Stomach (tissue), 9 donors: ENCODE data around the gene ZNF783. TPM values are rescaled to one million over a fixed set of nuclear protein-coding genes. Genes with fewer than 3 reads are reported as not detected.

Source experiments
- DNase-seq, 2 donors: peaks; one replicate each; pipeline versions ENCODE4 v3.0.0 to v3.0.0-alpha.2; 2013 to 2019
- H3K27ac ChIP-seq, 5 donors: fragments of 200-600 bp in 4 of 5; sonication (generic) in 4 of 5; one replicate each; pipeline ENCODE4 v1.5.1; 2013 to 2019; ENCODE audit warnings: mild to moderate bottlenecking in 1 of 5, moderate library complexity in 1 of 5
- H3K27me3 ChIP-seq, 3 donors: fragments of 200-600 bp; sonication (generic); one replicate each; pipeline ENCODE4 v1.5.1; 2017 to 2019; ENCODE audit warnings: mixed run types in 1 of 3
- H3K36me3 ChIP-seq, 4 donors: fragments of 200-600 bp; sonication (generic); 1 replicate in 3 of 4; 2 replicates in 1 of 4; pipeline ENCODE4 v1.5.1; 2016 to 2019
- H3K4me1 ChIP-seq, 4 donors: fragments of 200-600 bp; sonication (generic); one replicate each; pipeline ENCODE4 v1.5.1; 2016 to 2019
- H3K4me3 ChIP-seq, 4 donors: fragments of 200-600 bp; sonication (generic) in 3 of 4; one replicate each; pipeline ENCODE4 v1.5.1; 2016 to 2019; ENCODE audit warnings: mild to moderate bottlenecking in 1 of 4
- H3K9me3 ChIP-seq, 4 donors: fragments of 200-600 bp; sonication (generic); one replicate each; pipeline ENCODE4 v1.5.1; 2016 to 2019
- EP300 ChIP-seq: sonication (generic); formaldehyde crosslinking; IDR thresholded peaks from one replicate; pipeline ENCODE4 v1.6.1; 2017; ENCODE audit warnings: antibody characterized with exemption
- POLR2A ChIP-seq, 4 donors: fragments of 450-650 bp; IDR thresholded peaks; one replicate each; pipeline ENCODE4 v1.6.1; 2016; ENCODE audit warnings: antibody characterized with exemption in 4 of 4, control low read depth in 2 of 4, mild to moderate bottlenecking in 1 of 4, moderate library complexity in 1 of 4
- POLR2AphosphoS5 ChIP-seq, 3 donors: sonication (generic); formaldehyde crosslinking; IDR thresholded peaks; one replicate each; pipeline ENCODE4 v1.6.1; 2016; ENCODE audit warnings: antibody characterized with exemption in 3 of 3
- WGBS, 5 donors: extraction: QIAGEN DNeasy Blood & Tissue Kit in 3 of 5; methylation state at CpG; one replicate each; pipeline versions ENCODE4 v1.1.5 to v1.1.7; 2013 to 2018; 5-methylcytosine and 5-hydroxymethylcytosine counted together
- intact Hi-C: fragments of 100-400 bp; cut with DNase I; formaldehyde crosslinking; loops from one replicate; pipeline ENCODE4 v1.15.1; 2023; ENCODE audit warnings: low total_unique reads
- polyA plus RNA-seq, 3 donors: library from polyadenylated mRNA; stranded (reverse); fragments of 200-250 nt; gene quantifications; one replicate each; pipeline ENCODE4 v1.2.3, GENCODE V29; 2013
- small RNA-seq, 4 donors: library from RNA; depleted of rRNA; stranded (forward); fragments of <200 nt; gene quantifications; one replicate each; pipeline ENCODE3, GENCODE V24; 2016
- total RNA-seq, 5 donors: library from RNA; depleted of rRNA; stranded (reverse); fragments of >200 nt; gene quantifications; one replicate each; pipeline versions ENCODE4 v1.1.0 to v1.2.3, GENCODE V29; 2014 to 2016
- TF ChIP-seq, protein P1 (sequence below), 7 experiments: fragments of 450-650 bp in 4 of 7; fragments of 200-600 bp in 3 of 7; sonication (generic) in 3 of 7; IDR thresholded peaks; one replicate each; pipeline ENCODE4 v1.5.1; 2016 to 2019; ENCODE audit warnings: antibody characterized with exemption in 7 of 7, control low read depth in 2 of 7, mild to moderate bottlenecking in 1 of 7
- donor health status: healthy with polysubstance abuse.
- donor health status: Bipolar disorder and iron deficiency.
- donor health status: healthy.

ZNF783 gene
- total and polyA plus RNA-seq, 8 donors, result 3.7 to 31.2 (median 9.5) TPM

DNA sequence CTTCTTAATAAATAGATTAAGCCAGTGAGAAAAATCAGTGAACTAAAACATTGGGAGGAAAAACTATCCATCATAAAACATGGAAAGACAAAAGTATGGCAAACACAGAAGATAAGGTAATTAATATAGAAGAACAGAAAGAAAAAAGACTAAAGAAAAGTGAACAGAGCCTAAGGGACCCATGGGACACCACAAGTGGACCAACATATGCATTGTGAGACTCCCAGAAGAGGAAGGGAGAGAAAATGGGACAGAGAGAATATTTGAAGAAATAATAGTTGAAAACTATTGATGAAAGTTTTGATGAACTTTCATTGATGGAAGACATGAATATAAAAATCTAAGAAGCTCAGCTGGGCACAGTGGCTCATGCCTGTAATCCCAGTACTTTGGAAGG lies 71.3 kb downstream of the ZNF783 start:
- Histone ChIP-seq H3K9me3 (peaks cover 0 to 10% (median 9%) of the 10 kb centered on the region in 4 donors), H3K27me3 (no peaks in the 10 kb centered on the region), H3K4me1 (no peaks in the 10 kb centered on the region), H3K27ac (no peak overlapping the region), H3K36me3 (no peaks in the 10 kb centered on the region), H3K4me3 (no peak overlapping the region)
- intact Hi-C loops, result no loop called here
- no peak for DNase-seq
- no peak for TF ChIP-seq POLR2A (IDR thresholded peaks at IDR 0.05)
- TF ChIP-seq, protein P1, sequence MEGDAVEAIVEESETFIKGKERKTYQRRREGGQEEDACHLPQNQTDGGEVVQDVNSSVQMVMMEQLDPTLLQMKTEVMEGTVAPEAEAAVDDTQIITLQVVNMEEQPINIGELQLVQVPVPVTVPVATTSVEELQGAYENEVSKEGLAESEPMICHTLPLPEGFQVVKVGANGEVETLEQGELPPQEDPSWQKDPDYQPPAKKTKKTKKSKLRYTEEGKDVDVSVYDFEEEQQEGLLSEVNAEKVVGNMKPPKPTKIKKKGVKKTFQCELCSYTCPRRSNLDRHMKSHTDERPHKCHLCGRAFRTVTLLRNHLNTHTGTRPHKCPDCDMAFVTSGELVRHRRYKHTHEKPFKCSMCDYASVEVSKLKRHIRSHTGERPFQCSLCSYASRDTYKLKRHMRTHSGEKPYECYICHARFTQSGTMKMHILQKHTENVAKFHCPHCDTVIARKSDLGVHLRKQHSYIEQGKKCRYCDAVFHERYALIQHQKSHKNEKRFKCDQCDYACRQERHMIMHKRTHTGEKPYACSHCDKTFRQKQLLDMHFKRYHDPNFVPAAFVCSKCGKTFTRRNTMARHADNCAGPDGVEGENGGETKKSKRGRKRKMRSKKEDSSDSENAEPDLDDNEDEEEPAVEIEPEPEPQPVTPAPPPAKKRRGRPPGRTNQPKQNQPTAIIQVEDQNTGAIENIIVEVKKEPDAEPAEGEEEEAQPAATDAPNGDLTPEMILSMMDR (IDR thresholded peaks at IDR 0.05), result no peak
- no peak for TF ChIP-seq POLR2AphosphoS5 (IDR thresholded peaks at IDR 0.05)
- no peak for TF ChIP-seq EP300

DNA sequence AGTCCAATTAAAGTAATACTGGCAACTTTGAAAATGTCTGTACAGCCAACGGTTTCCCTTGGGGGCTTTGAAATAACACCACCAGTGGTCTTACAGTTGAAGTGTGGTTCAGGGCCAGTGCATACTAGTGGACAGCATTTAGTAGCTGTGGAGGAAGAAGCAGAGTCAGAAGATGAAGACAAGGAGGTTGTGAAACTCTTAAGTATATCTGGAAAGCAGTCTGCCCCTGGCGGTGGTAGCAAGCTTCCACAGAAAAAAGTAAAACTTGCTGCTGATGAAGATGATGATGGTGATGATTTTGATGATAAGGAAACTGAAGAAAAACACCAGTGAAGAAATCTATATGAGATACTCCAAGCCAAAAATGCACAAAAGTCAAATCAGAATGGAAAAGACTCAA lies 72.2 kb downstream of the ZNF783 start:
- Histone ChIP-seq H3K36me3 (no peaks in the 10 kb centered on the region), H3K27ac (no peak overlapping the region), H3K27me3 (no peaks in the 10 kb centered on the region), H3K4me3 (no peak overlapping the region), H3K9me3 (peaks cover 0 to 10% (median 9%) of the 10 kb centered on the region in 4 donors), H3K4me1 (no peaks in the 10 kb centered on the region)
- DNase-seq, result no peak
- no peak for TF ChIP-seq POLR2AphosphoS5 (IDR thresholded peaks at IDR 0.05)
- TF ChIP-seq, protein P1 (IDR thresholded peaks at IDR 0.05), result no peak
- TF ChIP-seq POLR2A (IDR thresholded peaks at IDR 0.05), result no peak
- TF ChIP-seq EP300, result no peak
- 69 to 82% (median 77%) methylated on average over 2 of the region's 2 CpGs for WGBS, 5 donors
- intact Hi-C loops, result no loop called here

Small RNAs within 50 kb of the gene (small RNA-seq; reads per million reads assigned to genes)
- 0 reads per million in 4 donors for gene AC004941.2

Other genes with a start within 250 kb of the ZNF783 start
- 100 to 1,000 TPM in 3 of 5 donors, 10 to 100 TPM in 2; 26.8 to 185 (median 176) TPM for gene PDIA4, start 233.7 kb upstream of the ZNF783 start, total RNA-seq
- 10 to 100 TPM; 13.7 to 55.0 (median 35.8) TPM for gene PDIA4, start 233.7 kb upstream of the ZNF783 start, polyA plus RNA-seq
- gene ZNF786, start 171.5 kb upstream of the ZNF783 start, total RNA-seq, result 10 to 100 TPM in 1 of 5 donors, 1 to 10 TPM in 4; 1.3 to 23.5 (median 8.2) TPM
- 1 to 10 TPM; 1.6 to 2.6 (median 2.3) TPM for gene ZNF786, start 171.5 kb upstream of the ZNF783 start, polyA plus RNA-seq
- gene ZNF425, start 135.9 kb upstream of the ZNF783 start, total RNA-seq, result 1 to 10 TPM in 2 of 5 donors, under 1 TPM in 2, not detected in 1; under 0.01 to 6.1 (median 1.6) TPM
- gene ZNF425, start 135.9 kb upstream of the ZNF783 start, polyA plus RNA-seq, result 1 to 10 TPM in 2 of 3 donors, under 1 TPM in 1; 0.93 to 1.4 (median 1.2) TPM
- gene ZNF398, start 114.7 kb upstream of the ZNF783 start, total RNA-seq, result 10 to 100 TPM; 11.7 to 55.4 (median 13.9) TPM
- gene ZNF398, start 114.7 kb upstream of the ZNF783 start, polyA plus RNA-seq, result 1 to 10 TPM; 2.1 to 3.7 (median 2.5) TPM
- 10 to 100 TPM; 12.6 to 86.0 (median 18.9) TPM for gene ZNF282, start 66.7 kb upstream of the ZNF783 start, total RNA-seq
- 1 to 10 TPM; 8.4 to 9.9 (median 8.6) TPM for gene ZNF282, start 66.7 kb upstream of the ZNF783 start, polyA plus RNA-seq
- gene ZNF212, start 22.5 kb upstream of the ZNF783 start, total RNA-seq, result 10 to 100 TPM in 2 of 5 donors, 1 to 10 TPM in 3; 2.9 to 42.9 (median 7.3) TPM
- gene ZNF212, start 22.5 kb upstream of the ZNF783 start, polyA plus RNA-seq, result 1 to 10 TPM; 5.4 to 6.4 (median 6.4) TPM
- gene ZNF777, start 198.9 kb downstream of the ZNF783 start, total RNA-seq, result 10 to 100 TPM in 1 of 5 donors, 1 to 10 TPM in 4; 1.2 to 15.2 (median 4.5) TPM
- gene ZNF777, start 198.9 kb downstream of the ZNF783 start, polyA plus RNA-seq, result 1 to 10 TPM; 5.2 to 6.1 (median 5.3) TPM
- gene ZNF746, start 235.6 kb downstream of the ZNF783 start, total RNA-seq, result 100 to 1,000 TPM in 1 of 5 donors, 10 to 100 TPM in 4; 12.3 to 128 (median 42.9) TPM
- 1 to 10 TPM; 4.7 to 6.2 (median 5.5) TPM for gene ZNF746, start 235.6 kb downstream of the ZNF783 start, polyA plus RNA-seq